ENCODE data around the gene GPR132.
"Not testable (repeated sequence)": the region's sequence is repeated elsewhere in the genome, so short reads cannot be mapped to it uniquely, and the experiment has no call there.

GPR132 gene

DNA sequence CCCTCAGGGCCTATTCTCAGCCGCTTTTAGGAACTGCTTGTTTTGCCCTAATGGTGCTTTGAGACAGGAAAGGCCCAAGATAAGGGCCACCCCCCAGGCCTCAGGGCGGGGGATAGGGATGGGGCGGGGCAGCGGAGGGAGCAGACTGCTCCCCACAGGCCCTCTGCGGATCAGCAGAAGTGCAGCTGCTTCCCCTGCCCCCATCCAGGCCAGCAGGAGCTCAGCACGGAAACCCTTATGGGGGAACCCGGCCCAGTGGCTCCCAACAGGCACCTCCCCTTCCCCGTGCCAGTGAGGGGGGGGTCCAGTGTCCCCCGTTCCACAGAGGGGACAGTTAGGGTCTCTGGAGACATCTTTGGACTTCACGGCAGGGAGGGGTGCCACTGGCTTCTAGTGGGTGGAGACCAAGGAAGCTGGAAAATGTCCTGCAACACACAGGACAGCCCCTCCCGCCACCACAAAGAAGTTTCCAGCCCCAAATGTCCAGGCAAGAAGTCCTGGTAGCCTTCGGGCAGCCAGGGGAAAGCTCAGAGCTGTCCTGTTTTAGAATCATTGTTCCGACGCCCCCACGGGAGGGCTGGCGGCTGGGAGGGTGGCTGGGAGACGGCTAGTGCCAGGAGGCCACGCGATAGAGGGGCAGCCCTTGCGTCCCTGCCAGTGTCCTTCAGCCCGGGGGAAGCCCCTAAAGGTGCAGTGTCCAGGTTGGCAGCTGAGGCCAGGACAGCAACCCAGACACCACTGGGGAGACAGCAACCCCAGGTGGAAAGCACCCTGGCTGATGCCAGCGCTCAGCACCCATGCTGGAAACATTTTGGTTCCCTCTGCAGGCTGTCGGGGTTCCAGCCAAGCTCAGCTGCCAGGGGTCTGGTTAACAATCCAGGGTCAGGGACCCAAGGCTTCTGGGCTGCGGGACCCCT, 10.4 kb upstream of the GPR132 start:
- no peak for DNase-seq (ENCODE audit: low read depth)

DNA sequence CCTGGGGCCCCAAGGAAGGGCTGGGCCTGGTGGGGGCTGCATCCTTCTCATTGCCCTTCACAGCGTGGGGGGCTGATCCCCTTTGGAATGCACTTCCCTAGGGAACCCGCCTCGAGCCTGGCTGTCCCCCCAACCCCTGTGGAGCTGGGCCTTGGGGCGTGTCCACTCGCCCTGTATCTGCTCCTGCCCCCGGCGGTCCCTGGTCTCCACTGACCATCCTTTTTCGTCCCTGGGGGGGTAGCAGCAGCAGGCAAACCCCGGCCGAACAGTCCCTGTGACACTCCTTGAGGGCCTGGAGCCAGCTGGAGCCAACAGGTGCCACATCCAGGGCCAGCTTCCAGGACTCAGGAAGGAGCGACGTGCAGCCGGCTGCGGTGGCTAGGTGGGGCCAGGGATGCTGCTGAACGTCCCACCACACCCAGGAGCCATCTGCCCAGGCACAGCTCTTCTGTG, 9.4 kb upstream of the GPR132 start:
- no peak for DNase-seq (ENCODE audit: low read depth)

DNA sequence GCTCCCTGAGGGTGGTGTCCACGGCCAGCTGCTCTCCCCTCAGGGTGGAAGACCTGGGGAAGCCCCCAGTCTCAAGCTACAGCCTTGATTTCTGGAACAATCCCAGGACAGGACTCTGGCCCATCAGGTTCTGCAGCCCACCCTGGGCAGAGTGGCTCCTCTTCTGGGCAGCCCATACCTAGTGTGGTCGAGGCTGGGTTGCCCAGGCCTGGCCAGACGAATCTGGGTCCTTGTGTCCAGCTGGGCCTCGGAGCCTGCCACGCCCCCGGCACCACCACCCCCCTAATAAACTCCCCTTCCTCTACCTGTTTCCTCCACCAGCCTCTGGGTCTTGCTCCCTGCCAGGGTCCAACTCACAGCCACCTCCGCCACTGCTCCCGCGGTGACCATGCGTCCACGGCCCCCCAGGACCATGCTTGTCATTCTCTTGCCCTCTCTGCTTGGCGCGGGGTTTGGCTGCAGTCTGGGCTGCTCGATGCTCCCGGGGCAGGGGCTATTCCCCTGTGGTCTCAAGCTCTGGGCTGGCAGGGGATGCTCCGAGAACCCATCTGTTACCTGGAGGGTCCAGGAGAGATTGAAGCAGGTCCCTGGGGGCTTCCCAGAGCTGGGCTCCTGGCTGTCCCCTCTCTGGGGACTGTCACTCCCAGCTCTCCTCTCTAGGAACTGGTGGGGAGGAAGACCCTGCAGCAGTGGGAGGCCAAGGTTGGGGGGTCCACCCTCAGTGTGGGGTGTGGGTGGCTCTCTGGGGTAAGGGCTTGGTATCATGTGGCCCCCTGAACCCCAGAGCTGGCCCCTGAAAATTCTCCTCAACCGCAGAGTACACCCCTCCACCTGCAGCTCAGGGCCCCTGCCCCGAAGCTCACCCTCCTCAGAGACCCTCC, 8.7 kb upstream of the GPR132 start:
- no peak for DNase-seq (ENCODE audit: low read depth)

DNA sequence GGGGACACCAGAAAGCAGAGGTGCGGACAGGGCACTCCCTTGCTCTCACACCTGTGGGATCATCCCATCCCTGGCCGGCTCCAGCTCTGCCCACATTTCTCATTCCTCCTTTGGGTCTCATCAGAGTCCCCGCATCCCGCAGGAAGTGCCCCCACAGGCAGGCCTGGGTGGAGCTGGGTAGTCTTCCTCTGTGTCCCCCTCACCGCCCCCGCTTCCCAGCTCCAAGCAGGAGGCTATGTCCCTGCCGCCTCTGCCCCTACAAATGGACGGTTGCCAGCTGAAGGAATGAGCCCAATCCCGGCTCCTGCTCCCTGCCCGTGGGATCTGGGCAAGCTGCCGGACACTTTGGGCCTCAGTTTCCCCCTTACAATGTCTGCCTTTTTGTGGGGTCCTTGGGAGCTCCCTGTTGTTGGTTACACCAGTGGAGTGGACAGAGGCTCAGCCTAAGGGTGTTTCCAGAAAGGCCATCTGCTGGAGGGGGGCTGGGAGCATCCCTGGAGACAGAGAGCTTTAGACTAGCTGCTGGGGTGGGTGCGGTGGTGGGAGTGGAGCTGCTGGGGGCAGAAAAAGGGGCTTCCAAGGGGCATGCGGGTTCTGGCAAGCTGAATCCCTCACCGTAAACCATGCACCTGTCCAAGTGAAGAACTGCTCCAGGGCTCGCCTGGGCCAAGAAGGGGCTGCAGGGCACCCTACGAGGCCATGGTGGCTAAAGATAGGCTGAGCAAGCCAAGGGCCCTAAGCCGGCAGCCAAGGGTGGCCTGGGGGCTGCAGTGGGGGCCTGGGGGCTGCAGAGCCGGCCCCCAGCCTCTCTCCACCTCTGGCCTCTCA, 7.9 kb upstream of the GPR132 start:
- no peak for DNase-seq (ENCODE audit: low read depth)

DNA sequence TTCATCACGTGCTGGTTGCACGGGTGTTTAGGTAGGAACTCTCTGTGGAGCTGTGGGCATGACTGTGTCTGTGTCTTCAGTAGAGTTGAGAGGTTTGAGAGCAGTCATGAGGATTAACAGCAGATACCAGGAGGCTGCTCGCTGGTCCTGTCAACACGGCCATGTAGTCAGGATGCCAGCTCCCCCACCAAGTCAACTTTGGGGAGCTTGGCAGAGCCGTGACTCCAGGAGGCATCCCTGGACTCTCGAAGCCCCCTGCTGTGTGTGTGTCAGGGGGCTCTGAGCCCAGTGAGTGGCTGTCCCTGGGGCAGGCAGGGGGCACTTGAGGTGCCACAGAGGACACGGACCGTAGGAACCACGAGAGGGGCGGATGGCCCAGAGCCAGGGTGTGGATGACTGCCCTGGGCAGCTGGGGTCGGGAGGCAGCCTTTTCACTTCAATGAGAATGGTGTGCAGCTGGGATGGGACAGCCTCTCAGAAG, 7.2 kb upstream of the GPR132 start:
- no peak for DNase-seq (ENCODE audit: low read depth)

DNA sequence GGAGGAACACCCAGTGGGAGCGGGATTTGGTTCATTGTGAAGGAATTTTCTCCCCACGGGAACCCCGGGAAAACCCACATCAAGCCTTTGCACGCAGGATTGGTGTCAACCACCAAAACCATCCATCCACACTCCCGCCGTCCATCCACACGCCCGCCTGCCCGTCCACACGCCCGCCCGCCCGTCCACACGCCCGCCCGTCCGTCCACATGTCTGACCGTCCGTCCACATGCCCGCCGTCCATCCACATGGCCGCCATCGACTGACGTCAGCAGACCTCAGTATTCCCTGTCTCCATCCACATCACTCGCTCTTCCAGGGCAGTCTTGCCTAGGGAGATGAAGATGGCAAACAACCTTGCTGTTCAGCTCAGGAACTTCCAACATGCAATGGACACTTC, 6.7 kb upstream of the GPR132 start:
- DNase-seq (ENCODE audit: low read depth), result no peak

DNA sequence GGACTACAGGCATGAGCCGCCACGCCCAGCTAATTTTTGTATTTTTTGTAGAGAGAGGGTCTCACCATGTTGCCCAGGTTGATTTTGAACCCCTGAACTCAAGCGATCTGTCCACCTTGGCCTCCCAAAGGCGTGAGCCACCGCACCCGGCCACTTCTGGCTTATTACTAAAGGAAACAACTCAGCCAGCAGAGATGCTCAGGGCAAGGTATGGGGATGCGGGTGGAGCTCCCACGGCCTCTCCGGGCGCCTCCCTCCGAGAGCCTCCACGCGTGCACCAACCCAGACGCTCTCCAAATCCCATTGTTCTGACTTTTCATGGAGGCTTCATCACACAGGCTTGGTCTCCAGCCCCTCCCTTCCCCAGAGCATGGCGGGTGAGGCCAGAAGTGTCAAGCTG, 6.1 kb upstream of the GPR132 start:
- DNase-seq (ENCODE audit: low read depth), result no peak

DNA sequence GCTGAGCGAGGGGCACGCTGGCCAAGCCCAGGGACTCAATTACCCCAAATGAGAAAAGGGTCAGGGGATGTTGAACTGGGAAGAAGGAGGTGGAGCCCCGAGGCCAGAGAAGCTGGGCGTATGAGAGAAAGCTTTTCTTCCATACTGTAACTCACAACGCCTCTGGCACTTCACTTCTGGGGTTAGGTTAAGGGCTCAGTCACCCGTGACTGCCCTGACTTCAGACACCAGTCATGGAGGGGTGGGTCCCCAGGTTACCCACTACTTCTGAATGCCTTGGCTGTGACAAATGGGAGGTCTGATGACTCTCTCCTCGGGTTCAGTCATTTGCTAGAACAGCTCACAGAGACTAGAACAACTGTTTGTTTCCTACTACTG, 5.5 kb upstream of the GPR132 start:
- no peak for DNase-seq (ENCODE audit: low read depth)

DNA sequence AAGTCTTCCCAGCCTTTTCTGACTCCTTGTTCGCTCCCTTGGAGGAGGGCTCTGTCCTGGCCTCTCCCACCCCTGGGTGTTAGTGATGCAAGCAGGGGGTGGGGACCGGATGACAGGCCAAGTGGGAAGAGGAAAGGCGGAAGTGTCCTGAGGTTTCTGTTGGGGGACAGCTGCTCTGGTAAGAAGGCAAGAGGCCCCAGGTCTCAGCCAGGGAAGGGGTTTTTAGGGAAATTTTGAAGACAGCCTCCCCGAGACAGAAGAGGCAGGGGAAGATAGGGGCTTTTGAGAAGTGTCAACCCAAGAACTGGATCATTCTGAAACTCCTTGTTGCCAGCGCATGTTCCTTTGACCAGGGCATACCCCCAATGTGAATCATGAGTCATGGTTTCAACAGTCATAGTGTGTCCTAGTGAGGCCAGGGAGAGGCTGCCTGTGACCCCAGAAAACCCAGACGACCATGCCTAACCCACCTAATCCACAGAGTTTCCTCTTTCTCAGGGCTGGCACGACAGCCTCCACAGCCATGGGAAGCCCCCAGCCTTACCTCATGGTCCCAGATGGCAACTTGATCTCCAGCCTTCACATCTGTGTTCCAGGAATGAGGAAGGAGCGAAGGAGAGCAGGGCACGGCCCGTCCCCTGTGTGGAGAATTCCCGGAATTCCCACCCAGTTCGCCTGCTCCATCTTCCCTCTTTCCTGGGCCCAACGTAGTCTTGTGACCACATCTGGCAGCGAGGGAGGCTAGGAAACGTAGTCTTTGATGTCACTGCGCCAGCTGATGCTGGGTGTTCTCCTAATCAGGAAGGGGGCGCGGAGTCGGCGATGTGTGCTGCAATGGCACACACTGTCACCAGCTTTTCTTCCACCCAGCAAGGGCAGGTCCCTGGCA, 4.9 kb upstream of the GPR132 start:
- DNase-seq (ENCODE audit: low read depth), result no peak

DNA sequence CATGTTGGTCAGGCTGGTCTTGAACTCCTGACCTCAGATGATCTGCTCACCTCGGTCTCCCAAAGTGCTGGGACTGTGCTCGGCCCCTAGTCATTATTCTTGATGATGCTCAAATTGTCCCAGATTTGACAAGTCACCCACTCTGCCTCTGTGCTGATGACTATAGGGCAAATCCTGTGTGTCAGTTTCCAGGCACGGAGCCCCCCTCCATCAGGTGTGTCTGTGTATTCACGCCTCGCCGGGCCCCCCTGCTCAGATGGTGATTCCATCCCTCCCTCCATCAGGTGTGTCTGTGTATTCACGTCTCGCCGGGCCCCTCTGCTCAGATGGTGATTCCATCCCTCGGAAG, 4.3 kb upstream of the GPR132 start:
- DNase-seq (ENCODE audit: low read depth), result no peak

DNA sequence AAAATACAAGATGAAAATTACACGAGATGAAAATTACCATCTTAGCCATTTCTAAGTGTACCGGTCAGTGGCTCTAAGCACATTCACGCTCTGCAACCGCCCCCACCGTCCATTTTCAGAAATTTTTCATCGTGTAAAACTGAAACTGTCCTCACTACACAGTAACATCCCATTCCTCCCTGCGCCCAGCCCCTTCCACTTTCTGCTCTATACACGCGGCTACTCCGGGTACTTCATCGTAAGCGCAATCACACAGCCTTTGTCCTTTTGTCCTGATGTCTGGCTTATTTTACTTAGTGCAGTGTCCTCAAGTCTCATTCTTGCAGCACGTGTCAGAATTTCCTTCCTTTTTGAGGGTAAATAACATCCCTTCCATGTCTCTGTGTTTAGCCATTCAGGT, 3.6 kb upstream of the GPR132 start:
- DNase-seq (ENCODE audit: low read depth), result no peak

DNA sequence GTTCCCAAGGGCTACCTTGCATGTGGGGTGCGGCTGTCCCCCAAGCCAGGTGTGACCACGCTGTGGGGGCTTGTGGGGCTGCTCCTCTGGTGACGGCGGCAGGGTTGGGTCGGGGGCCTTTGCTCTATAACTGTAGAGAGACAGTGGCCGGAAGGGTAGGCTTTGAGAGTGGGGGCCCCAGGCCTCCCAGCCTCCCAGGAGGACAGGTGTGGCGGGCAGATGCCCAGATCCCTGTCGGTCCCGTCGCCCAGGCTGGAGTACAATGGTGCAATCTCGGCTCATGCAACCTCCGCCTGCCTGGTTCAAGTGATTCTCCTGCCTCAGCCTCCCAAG, 2.7 kb upstream of the GPR132 start:
- DNase-seq (ENCODE audit: low read depth), result no peak

DNA sequence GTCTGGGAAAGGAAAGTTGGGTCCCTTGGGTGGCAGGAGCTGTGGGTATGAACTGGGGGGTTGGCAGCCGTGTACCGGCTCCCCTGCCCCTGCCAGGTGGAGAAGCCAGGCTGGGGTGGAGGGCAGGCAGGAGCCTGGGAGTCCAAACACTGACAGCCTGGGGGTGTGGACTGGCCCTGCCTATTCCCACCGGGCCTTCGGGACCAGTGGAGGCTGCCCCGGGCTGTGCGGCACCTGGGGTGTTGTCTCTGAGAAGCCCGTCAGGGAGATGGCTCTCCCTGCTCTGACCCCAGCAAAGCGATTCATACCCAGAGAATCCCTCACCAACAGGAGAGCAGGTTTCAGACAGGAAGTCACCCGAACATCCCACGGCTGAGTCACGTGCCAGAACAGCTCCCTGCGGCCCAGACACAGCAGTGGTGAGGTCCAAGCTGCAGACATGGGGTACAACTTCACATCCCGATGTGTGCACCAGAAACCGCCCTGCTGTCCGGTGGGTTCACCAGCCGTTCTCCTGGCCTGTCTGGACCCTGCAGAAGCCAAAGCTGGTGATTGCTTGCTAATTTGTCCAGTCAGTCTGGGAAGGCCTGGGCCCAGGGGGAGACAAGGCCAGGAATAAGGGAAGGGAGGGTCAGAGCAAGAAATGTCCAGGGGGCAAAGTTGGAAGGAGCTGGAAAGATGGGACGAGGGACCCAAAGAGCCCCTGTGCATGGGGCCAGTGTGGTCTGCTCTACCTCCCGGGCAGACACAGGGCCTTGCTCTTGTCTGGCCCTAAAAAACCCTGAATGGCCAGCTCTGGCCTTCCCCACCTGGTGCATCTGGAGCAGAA, 2.1 kb upstream of the GPR132 start:
- no peak for DNase-seq (ENCODE audit: low read depth)

DNA sequence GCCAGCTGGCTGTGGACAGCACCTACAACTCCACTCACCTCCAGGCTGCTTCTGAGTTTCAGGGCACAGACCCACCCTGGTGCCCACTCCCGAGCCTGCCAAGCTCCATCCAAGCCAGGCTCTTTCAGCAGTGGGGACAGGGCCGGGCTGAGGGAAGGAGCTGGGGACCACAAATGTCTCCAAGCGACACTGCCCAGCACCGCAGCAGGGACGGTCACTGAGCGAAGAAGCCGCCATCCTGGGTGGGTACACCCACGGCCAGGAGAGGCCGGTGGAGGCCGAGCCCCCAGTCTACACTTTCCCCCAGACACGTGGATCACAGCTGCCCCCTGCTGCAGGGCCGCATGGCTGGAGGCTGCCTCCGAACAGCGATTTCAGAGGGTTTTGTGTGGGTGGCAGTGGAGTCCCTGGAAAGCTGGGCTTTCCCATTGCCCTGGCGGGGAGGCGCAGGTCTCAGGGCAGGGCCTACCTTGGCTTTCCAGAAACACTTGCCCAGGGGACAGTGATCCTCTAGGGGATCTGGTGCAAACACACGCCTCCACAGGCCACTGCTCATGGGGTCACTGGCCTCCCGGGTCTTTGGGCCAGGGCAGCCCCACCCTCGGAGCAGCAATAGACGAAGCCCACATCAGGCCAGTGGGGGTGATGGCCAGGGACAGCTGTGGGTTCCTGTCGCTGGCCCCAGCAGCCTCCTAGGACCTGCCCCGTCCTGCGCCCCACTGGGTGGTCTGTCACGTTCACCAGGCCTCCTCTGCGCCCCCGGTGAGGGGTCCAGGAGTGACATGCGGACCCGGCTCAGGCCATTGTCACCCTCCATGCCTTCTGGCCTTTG, 1.2 kb upstream of the GPR132 start:
- no peak for DNase-seq (ENCODE audit: low read depth)

DNA sequence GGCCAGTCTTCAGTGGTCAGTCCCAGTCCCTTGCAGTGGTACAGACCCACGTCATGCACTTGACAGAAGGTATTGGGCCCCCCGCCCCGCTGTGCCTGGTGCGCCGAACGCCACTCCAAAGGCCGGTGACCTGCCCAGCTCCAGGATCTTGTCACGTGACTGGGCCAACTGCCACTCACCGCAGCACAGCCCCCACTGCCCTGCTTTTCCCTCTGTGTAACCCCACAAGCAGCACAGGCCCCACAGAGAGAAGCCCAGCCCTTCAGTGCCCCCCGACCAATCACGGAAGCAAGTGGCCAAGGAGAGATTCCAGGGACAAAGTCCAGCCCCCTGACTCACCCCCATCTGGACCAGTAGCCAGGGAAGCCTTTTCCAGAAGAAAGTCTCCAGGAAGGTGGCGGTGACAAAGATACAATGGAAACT, 498 bp downstream of the GPR132 start:
- no peak for DNase-seq (ENCODE audit: low read depth)

DNA sequence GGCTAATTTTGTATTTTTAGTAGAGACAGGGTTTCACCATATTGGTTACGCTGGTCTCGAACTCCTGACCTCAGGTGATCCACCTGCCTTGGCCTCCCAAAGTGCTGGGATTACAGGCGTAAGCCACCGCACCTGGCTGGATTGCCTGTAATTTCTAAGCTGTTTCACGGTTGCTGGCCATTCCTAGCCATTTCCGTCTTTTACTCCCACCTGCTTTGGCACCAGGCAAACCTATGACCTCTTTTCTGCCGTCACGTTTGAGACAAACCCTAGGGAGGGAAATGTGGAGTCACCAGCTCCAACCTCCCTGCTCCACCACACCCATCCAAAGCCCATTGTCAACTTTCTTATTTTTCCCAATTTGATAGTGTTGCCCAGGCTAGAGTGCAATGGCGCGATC, 1.2 kb downstream of the GPR132 start:
- DNase-seq (ENCODE audit: low read depth), result no peak

DNA sequence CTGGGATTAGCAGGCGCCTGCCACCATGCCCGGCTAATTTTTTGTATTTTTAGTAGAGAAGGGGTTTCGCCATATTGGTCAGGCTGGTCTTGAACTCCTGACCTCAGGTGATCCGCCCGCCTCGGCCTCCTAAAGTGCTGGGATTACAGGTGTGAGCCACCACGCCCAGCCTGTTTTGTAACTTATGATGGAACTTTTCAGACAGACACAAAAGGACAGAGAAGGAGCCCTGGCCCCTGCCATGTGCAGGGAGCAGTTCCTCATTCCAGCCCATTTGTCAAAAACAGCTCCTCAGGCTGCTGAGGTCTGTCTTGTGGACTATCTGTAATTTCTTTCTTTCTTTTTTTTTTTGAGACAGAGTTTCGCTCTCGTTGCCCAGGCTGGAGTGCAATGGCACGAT, 1.7 kb downstream of the GPR132 start:
- DNase-seq (ENCODE audit: low read depth), result not testable (repeated sequence)

DNA sequence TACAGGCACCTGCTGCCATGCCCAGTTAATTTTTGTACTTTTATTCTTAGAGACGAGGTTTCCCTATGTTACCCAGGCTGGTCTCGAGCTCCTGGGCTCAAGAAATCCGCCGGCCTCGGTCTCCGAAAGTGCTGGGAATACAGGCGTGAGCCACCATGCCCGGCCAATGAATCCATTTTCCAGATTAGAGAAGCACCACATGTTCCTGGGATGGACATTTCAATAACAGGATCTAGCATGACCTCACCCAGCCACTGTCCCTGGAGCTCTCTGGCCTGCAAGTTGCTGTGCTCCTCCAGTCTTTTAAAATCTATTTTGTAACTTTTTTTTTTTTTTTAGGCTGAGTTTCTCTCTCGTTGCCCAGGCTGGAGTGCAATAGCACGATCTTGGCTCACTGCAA, 2.2 kb downstream of the GPR132 start:
- DNase-seq (ENCODE audit: low read depth), result no peak

DNA sequence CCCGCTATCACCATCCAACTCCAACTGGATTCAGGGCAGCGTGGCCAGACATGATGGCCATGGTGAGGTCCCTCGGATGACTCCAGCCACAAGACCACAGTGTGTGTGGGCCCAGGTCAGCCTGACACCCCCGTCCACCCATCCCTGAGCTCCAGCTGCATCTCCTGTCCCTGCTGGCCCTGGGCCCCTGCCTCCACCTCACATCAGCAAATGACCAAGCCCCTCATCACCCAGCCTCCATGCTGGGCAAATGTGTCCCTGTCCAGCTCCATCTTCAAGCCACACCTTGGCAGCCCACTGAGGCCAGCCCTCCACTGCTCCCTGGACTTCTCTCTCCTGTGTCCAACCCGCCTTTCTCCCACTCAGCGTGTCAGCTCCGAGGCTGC, 3.2 kb downstream of the GPR132 start:
- DNase-seq (ENCODE audit: low read depth), result no peak
